OCI-LY7 (cell line): ENCODE results near the gene CDK5R1. TPM values are rescaled to one million over a fixed set of nuclear protein-coding genes. Genes with fewer than 3 reads are reported as not detected.

ENCODE experiments used
- BruUV-seq: library from RNA; stranded (reverse); fragments of 400-500 nt; replicated peaks from 2 replicates; lab custom pipeline; 2021; lab: Mats Ljungman, UMichigan
- CTCF ChIA-PET: fragments of 300-600 bp; sonication (Branson Sonifier 250); formaldehyde crosslinking; loops from one replicate; lab custom pipeline; 2022; ENCODE audit warnings: antibody characterized with exemption; ENCODE audit not compliant: unreplicated experiment; lab: Charles Lee
- POLR2A ChIA-PET: fragments of 300-600 bp; sonication (Branson Sonifier 250); formaldehyde crosslinking; loops from one replicate; lab custom pipeline; 2022; ENCODE audit warnings: antibody characterized with exemption; lab: Charles Lee
- DNase-seq: peaks from one replicate; pipeline ENCODE4 v3.0.0-alpha.2; 2015; ENCODE audit warnings: low spot score
- H2AFZ ChIP-seq: fragments of 200-600 bp; sonication (generic), shearing (Covaris generic); 2 replicates; pipeline ENCODE4 v1.6.1; 2014; ENCODE audit warnings: mild to moderate bottlenecking, antibody characterized with exemption, low read length, moderate library complexity
- H3K27ac ChIP-seq: fragments of 200-600 bp; sonication (generic); 2 replicates; pipeline ENCODE4 v1.5.1; 2014; ENCODE audit warnings: mixed run types, low read depth, mild to moderate bottlenecking, moderate library complexity, low read length, inconsistent platforms; ENCODE audit not compliant: poor library complexity, severe bottlenecking
- H3K36me3 ChIP-seq: fragments of 200-600 bp; sonication (generic); 2 replicates; pipeline ENCODE4 v1.6.1; 2014; ENCODE audit warnings: mild to moderate bottlenecking, antibody characterized with exemption, low read length, moderate library complexity, mixed read lengths; ENCODE audit not compliant: insufficient read depth
- H3K4me1 ChIP-seq: fragments of 200-600 bp; sonication (generic); 2 replicates; pipeline ENCODE4 v1.5.1; 2014; ENCODE audit warnings: mild to moderate bottlenecking, low read length; ENCODE audit not compliant: insufficient read depth, poor library complexity, severe bottlenecking
- H3K4me2 ChIP-seq: fragments of 200-600 bp; sonication (generic); 2 replicates; pipeline ENCODE4 v1.6.1; 2014; ENCODE audit warnings: mild to moderate bottlenecking, low read length
- H3K4me3 ChIP-seq: fragments of 200-600 bp; sonication (generic); 2 replicates; pipeline ENCODE4 v1.5.1; 2014; ENCODE audit warnings: mild to moderate bottlenecking, low read depth, low read length; ENCODE audit not compliant: poor library complexity, severe bottlenecking
- H3K79me2 ChIP-seq: fragments of 200-600 bp; sonication (generic); 2 replicates; pipeline ENCODE4 v1.6.1; 2016; ENCODE audit warnings: low read depth, mild to moderate bottlenecking, low read length, moderate library complexity, mixed read lengths; ENCODE audit not compliant: insufficient read depth
- H3K9me2 ChIP-seq: fragments of 200-600 bp; sonication (generic); 2 replicates; pipeline ENCODE4 v1.6.1; 2016; ENCODE audit warnings: mild to moderate bottlenecking, low read length, mixed read lengths; ENCODE audit not compliant: insufficient read depth
- H3K9me3 ChIP-seq: fragments of 200-600 bp; sonication (generic); 2 replicates; pipeline ENCODE4 v1.6.1; 2014; ENCODE audit warnings: mild to moderate bottlenecking, mixed run types, low read length, mixed read lengths
- H4K20me1 ChIP-seq: fragments of 200-600 bp; sonication (generic); 2 replicates; pipeline ENCODE4 v1.6.1; 2014; ENCODE audit warnings: mild to moderate bottlenecking, antibody characterized with exemption, low read length, moderate library complexity, mixed read lengths; ENCODE audit not compliant: insufficient read depth
- EZH2phosphoT487 ChIP-seq: fragments of 200-600 bp; sonication (generic); IDR thresholded peaks from 2 replicates; pipeline ENCODE4 v1.6.1; 2018; ENCODE audit warnings: low read depth, borderline replicate concordance, mild to moderate bottlenecking, mixed run types, antibody characterized with exemption, low read length, moderate library complexity, mixed read lengths
- intact Hi-C: fragments of 100-400 bp; cut with micrococcal nuclease; formaldehyde crosslinking; loops from one replicate; pipeline ENCODE4 v1.10.0; 2022; ENCODE audit not compliant: unreplicated experiment
- total RNA-seq, 2 experiments: library from RNA; depleted of rRNA in 1 of 2; stranded (reverse); fragments of >200 nt in 1 of 2; shearing (Covaris generic) in 1 of 2; gene quantifications; 2 replicates each; pipeline ENCODE4 v1.2.3, GENCODE V29; 2014 to 2022
- TF ChIP-seq, protein P1 (sequence below): fragments of 200-600 bp; sonication (generic); conservative IDR thresholded peaks from 2 replicates; pipeline ENCODE4 v1.5.1; 2014; ENCODE audit warnings: mild to moderate bottlenecking, antibody characterized with exemption, low read length, moderate library complexity, mixed read lengths

Gene CDK5R1
- total RNA-seq, 2 experiments from 2014 or later: 1.3 to 2.2 TPM

DNA sequence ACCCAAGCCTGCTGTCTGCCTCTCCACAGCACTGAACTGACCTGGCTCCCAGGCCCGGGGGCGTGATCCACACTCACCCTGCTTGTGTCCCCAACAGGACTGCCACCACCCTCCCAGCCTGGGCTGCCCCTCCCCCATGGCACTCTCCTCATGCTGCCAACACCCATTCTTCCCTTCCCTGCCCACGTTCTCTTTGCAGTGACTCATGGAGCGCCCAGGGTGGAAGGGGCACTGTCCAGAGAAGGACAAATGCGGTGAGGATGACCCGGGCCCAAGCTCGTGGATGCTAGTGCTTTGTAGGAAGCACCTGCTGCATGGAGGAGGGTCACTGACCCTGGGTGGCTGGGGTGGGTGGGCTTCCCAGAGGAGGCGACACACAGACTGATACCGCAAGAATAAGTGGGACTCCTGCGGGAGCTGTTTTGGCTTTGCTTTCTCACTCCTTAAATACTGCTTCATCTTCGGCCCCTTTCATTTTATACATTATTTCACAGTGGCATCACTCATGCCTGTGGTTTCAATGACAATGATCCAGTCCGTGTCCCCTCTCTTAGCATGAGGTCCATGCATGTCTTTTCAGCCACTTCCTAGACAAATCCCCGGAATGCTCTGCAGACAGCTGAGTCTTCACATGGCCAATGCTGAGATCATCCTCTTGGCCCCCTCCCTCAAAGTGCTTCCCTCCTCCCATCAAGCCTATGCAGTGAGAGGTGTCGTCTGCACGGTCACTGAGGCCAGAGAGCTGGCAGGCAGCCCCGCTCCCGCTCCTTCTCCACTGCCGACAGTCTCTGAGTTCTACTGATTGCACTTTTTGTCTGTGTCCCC is 17.6 kb downstream of the CDK5R1 start:
- H3K4me2 ChIP-seq: peak overlapping the region; percentile 71
- H2AFZ ChIP-seq: peak overlapping the region; percentile 79
- peak overlapping the region; percentile 37 for H3K4me3 ChIP-seq
- H3K27ac ChIP-seq: peak overlapping the region; percentile 83
- no peaks in the 10 kb centered on the region for H3K79me2 ChIP-seq
- ChIA-PET POLR2A (interaction anchor here (0.6 to 1.4 kb wide), 3 partner anchors 18 to 115 kb away, joined by 3 read pairs; no protein-coding TSS in a partner anchor), CTCF (no interaction called here)
- no peaks in the 10 kb centered on the region for H3K9me2 ChIP-seq
- H3K9me3 ChIP-seq: no peaks in the 10 kb centered on the region
- TF ChIP-seq EZH2phosphoT487: no peak
- TF ChIP-seq, protein P1, sequence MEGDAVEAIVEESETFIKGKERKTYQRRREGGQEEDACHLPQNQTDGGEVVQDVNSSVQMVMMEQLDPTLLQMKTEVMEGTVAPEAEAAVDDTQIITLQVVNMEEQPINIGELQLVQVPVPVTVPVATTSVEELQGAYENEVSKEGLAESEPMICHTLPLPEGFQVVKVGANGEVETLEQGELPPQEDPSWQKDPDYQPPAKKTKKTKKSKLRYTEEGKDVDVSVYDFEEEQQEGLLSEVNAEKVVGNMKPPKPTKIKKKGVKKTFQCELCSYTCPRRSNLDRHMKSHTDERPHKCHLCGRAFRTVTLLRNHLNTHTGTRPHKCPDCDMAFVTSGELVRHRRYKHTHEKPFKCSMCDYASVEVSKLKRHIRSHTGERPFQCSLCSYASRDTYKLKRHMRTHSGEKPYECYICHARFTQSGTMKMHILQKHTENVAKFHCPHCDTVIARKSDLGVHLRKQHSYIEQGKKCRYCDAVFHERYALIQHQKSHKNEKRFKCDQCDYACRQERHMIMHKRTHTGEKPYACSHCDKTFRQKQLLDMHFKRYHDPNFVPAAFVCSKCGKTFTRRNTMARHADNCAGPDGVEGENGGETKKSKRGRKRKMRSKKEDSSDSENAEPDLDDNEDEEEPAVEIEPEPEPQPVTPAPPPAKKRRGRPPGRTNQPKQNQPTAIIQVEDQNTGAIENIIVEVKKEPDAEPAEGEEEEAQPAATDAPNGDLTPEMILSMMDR: no peak
- peaks cover 26% of the 10 kb centered on the region for H3K4me1 ChIP-seq
- DNase-seq: no peak
- no peaks in the 10 kb centered on the region for H4K20me1 ChIP-seq
- intact Hi-C loops: loop anchor here (5.0 kb wide), 1 partner anchor 53 kb away; no protein-coding TSS in a partner anchor
- H3K36me3 ChIP-seq: no peaks in the 10 kb centered on the region
- BruUV-seq: no TSS peak

DNA sequence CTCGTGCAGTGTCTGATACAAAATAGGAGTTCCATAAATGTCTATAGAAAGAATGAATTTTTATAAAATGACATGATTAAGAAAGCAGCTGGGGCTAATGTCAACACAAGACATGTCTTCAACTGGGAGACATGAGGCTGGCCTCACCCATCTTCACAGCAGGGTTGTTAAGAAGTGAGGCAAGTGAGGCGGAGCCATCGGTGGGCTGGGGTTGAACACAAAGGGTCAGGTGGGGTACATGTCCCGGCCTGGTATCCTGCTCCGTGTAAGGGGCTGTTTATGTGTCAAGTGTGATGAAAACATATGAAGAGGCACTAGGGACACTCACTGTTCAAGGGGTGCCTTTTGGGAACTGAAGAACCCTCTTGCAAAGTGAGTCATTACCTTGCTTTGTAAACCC is 22.1 kb downstream of the CDK5R1 start:
- intact Hi-C loops: no loop called here
- no peak overlapping the region for H3K4me2 ChIP-seq
- H3K9me3 ChIP-seq: no peaks in the 10 kb centered on the region
- no peaks in the 10 kb centered on the region for H3K36me3 ChIP-seq
- no peak for TF ChIP-seq EZH2phosphoT487
- TF ChIP-seq, protein P1: no peak
- no peaks in the 10 kb centered on the region for H4K20me1 ChIP-seq
- no peaks in the 10 kb centered on the region for H3K9me2 ChIP-seq
- H2AFZ ChIP-seq: no peak overlapping the region
- peaks cover 18% of the 10 kb centered on the region for H3K4me1 ChIP-seq
- ChIA-PET POLR2A (no interaction called here), CTCF (no interaction called here)
- DNase-seq: no peak
- no TSS peak for BruUV-seq
- no peak overlapping the region for H3K27ac ChIP-seq
- no peaks in the 10 kb centered on the region for H3K79me2 ChIP-seq
- H3K4me3 ChIP-seq: no peak overlapping the region

DNA sequence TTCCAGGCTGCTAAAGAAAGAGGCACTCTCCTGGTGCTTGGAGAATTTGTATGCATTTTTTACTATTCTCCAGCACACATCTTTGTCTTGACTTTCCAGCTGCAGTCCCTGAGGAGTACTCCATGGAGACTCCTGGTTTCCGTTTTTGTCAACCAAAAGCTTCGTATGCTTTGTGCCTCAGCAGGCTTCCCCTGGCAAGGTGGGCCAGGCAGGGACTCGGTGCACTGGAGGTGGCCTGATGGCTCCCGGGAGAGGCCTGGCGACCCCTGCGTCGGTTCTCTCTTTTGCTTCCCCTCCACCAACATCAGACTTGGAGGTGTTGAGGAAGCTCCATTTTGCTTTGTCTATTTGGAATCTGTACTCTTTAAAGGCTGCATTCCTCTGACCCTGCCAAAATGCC is 23.7 kb downstream of the CDK5R1 start:
- BruUV-seq: no TSS peak
- no peaks in the 10 kb centered on the region for H3K9me2 ChIP-seq
- H3K79me2 ChIP-seq: no peaks in the 10 kb centered on the region
- no peak overlapping the region for H3K4me3 ChIP-seq
- H3K27ac ChIP-seq: no peak overlapping the region
- no peaks in the 10 kb centered on the region for H3K9me3 ChIP-seq
- intact Hi-C loops: no loop called here
- ChIA-PET POLR2A (no interaction called here), CTCF (no interaction called here)
- H4K20me1 ChIP-seq: no peaks in the 10 kb centered on the region
- no peak overlapping the region for H2AFZ ChIP-seq
- no peak overlapping the region for H3K4me2 ChIP-seq
- DNase-seq: no peak
- TF ChIP-seq, protein P1: no peak
- no peak for TF ChIP-seq EZH2phosphoT487
- no peaks in the 10 kb centered on the region for H3K36me3 ChIP-seq
- peaks cover 9% of the 10 kb centered on the region for H3K4me1 ChIP-seq
